ENCODE data around the gene CCR6.

The CCR6 gene

DNA sequence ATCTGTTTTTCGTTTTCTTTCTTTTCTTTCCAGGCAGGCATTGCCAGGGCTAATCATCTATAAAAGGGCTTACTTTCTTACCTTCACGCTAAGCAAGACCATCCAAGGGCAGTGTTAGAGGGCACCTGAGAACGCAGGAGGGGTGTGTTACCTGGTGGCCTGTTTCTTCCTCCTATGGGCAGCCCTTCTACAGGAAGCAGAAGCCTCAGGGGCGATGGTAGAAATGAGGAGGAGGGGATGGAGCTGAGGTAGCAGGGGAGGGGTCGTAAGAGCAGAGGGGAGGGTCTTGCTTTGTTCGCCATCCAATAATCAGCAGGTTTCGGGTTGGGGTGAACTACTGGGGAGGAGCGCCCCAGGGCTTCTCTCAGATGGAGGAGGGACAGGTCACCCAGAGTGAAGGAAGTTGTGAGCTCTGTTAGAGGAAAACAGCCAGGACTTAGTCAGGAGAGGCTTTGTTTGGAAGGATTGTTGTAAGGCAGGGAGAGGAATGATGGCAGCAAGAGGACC is 1.5 kb upstream of the CCR6 start:
- no peak for DNase-seq

DNA sequence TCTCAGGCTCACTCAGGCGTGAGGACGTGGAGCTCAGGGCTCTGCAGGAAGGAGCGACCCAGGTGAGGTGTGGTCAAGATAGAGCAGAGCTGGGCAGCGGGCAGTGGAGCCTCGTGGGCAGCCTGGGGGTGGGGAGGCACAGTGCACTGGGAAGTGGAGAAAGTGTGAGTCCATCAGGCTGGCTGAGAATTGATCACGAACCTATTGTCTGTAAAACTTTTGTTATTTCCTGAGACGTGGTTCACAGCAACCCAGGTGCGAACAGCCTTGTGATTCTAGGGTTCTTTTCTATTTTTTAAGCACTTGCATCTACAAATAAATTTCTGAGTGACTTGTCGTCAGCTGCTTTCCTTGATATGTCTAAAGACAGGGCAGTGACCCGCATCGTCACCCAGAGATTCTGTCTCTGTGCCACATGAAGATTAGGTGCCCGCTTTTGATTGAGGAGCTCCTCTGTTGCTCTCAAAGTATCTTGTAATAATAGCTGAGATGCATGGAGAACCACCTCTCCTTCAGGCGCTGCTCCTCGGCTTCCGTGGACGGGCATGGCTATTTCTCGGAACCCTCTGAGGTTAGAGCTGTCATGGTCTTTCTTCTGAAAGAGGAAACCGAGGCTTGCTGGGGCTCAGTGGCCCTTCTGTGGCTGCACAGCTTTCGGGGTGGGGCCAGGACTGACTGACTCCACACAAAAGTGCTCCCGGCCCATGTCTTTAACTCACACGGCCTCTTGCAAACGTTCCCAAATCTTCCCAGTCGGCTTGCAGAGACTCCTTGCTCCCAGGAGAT is 662 bp upstream of the CCR6 start:
- no peak for DNase-seq

DNA sequence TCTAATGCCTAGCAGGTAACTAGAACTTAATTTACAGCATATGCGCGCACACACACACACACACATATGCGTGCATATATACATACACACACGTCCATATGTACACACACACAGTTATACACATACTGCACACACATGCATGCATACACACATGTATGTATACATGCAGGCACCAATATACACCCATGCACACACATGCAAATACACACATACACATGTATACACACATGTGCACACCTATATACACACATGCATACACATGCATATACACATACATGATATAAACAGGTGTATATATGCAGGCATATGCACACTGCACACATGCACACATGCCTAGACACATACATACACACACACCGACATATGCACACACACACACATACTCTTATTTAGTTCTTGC is 1.9 kb downstream of the CCR6 start:
- no peak for DNase-seq

DNA sequence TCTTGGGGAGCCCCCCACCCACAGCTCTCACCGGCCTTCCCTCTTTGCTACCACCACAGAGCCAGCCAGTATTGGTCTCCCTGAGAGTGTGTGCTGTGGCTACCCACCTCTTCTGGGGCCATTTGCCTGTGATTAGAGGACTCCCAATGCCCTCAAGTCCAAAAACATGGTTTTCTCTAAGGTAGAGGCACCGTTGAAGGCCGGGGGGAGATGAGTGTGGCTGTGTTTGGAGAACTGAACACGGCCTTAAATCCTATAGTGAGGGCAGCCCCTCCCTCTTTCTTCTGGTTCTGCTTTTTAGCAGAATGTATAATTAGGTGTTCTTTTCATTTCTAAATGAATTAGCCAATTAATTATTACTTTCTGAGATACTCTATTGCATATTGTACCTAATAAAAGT is 2.5 kb downstream of the CCR6 start:
- DNase-seq: no peak

DNA sequence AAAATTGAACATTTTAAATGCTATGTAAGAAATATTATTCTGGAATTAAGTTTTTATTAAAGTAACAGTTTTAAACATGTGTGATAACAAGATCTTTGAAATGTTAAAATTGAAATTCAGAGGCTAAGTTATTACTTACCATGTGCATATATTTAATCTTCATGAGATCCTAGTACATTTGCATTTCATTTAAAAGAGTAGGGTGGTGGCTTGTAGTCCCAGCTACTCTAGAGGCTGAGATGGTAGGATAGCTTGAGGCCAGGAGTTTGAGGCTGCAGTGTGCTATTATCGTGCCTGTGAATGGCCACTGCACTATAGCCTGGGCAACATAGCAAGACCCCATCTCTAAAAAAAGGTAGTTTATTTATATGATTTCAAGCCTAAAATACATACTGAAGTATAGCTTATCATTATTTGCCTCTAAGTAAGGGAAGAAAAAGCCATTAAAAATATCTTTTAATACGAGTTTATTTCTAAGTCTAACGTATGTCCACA is 3.0 kb downstream of the CCR6 start:
- no peak for DNase-seq

DNA sequence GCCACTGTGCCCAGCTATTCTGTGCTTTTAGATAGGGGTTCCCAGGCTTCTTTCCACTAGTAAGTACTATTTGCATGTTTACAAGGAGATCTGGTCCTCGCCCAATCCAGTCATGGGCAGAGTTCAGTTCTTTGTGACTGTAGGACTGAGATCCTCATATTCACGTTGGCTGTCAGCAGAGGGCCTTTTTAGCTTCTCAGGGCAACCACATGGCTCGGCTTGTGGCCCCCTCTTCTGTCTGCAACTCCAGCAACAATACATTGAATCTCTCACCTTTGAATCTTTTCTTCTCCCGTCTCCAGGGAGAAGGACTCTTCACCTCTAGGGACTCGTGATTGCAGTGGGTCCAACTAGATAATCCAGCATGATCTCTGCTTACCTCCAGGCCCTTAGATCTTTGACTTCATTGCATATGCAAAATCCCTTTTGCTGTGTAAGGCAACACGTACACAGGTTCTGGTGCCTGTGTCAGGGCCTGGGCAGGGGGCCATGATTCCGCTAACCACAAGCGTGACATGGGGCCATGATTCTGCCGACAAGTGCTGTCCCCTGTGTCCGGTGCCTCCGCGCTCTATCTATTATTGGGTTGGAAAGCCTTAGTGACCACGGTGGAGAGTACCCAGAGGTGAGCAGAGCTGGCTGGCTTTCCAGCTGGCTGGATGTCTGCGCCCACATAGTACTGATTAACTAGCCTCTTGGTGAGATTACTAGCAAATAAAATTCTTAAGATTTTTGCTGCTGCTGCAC is 5.1 kb downstream of the CCR6 start:
- DNase-seq: no peak

DNA sequence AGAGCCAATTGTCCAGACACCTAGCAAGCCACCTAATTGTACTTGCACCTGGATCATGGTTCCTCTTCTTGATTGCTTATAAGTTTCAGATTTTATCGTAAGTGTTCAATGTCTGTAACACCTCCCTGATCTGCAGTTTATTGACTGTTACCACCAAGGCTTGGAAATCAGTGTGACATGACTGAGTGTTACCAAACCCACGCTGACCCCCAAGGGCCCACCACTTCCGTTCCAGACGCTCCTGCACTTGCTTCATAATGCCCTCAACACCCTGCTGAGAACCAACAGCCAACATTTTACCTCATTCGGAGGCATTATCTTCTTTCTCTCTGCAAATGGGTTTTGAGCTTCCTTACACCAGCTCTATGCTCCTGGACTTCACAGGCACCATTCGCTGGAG is 6.3 kb downstream of the CCR6 start:
- no peak for DNase-seq

DNA sequence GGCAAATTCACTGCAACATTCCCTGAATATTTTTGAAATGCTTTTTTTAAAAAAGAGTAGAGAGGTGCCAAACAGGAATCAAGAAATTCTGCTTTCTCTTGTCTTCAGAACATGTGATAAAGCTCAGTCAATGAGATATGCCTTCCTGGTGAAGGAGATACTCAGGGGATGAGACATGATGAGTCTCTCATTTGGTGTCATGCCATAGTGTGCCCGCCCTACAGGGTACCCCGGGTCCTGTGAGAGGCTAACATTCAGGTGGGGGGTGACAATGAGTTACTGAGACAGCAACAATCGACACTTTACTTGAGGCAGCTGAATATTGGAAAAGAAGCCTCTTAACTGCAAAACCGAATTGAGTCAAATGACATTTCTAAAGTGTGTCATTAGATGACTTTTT is 6.7 kb downstream of the CCR6 start:
- no peak for DNase-seq

DNA sequence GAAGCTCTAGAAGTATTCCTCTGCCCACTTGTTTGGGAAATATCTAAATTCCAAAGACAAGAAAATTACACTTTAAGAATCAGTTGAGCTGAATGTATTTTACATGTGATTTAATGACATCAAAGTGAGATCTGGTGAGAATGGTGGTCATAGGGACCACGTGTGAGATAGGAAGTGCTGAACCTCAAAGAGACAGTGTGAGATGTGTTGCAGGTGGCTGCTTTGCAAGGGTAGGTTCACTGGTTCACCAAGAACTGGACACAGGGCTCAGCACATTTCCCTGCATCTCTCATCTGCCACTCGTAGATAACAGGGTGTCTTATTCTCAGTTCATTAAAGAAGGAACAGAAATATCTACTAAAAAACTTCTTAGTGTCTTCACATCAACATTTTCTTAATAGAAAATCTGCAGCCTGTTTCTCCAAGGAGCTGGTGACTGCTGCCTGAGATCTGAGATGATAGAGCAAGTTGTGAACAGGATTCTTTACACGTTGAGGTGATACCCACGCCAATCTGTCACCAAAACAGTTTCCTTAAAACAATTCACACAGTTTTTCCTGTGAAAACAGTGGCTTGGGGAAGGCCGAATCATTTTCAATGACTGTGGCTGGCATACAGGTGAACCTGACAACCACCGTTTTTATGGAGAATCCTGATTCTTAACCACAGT is 7.2 kb downstream of the CCR6 start:
- no peak for DNase-seq

DNA sequence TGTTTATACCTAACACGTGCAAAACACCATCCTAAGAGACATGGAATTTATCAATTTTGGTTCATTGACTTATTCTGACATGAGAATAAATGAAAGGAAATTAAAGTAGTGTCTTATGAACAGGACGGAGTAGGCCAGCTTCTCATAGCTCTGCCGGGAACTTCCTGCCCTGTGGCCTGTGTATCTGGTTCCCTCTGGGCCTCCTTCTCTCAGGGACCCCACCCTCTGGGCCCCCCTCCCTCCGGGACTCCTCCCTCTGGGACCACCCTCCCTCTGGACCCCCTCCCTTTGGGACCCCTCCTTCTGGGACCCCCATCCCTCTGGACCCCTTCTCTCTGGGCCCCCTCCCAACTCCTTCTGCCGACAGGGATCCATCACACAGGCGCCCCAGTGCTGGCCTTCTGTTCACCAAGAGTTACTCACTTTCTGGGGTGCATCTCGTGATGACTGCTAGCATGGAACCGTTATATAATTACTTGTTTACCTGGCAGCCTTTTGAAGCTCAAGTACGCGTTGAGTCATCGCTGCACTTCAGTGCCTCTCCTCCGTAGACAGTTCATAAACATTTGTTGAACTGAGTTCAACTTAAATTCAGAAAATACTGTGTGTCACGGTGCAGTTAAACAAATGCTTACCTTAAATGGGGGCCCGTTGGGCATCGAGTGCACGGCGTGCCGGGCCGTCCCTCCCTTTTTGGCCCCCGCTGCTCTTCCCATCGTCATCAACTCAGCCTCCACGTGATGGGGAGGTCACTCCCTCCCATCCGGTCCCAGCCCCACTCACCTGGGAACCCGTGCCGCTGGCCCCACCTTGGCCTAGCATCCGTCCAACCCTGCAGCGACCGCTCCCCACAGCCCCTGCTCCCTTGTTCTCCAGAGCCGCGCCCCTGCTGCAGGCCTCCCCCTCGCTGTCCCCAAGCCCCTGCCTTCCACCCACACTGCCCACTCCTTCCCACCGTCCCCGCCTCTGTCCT is 8.1 kb downstream of the CCR6 start:
- peak; percentile 38 for DNase-seq

DNA sequence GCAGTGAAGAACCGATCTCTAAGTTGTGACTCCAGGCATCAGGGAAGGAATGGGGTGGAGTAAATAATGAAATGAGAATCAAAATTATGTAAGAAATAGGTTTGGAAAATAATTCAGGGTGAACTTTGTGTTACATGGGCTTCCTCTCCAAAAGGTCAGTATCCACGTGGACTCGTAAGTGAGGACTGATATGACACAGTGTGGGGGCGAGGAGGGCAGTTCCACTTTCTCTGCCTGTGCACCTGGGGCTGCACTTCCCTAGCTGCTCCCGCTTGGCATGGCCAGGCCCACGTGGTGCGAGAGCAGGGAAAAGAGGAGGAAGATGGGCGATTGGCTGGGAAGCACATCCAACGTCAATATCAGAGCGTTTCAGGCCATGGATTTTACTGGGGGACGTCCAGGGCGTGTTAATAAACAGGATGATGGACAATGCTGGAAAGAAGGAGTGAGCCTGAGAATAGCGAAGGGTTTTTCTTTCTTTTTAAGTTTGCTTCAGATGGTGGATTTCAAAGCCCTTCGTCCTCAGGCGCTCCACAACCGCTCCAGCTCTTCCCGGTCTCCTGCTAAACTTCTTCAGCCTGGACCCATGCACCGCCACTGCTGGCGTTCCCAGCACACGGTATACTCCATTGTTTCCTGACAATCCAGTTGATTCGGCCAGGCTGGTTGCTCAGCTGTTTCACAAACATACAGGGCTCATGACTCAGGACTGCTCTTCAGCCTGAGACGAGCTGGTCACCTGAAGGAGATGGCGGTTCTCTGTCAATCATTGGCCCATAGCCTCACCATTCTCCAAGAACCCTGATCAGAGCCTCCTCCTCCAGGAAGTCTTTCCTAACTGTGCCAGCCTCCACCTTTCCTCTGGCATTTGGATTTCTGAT is 11.8 kb downstream of the CCR6 start:
- no peak for DNase-seq

DNA sequence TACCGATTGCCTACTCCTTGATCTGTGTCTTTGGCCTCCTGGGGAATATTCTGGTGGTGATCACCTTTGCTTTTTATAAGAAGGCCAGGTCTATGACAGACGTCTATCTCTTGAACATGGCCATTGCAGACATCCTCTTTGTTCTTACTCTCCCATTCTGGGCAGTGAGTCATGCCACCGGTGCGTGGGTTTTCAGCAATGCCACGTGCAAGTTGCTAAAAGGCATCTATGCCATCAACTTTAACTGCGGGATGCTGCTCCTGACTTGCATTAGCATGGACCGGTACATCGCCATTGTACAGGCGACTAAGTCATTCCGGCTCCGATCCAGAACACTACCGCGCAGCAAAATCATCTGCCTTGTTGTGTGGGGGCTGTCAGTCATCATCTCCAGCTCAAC is 13.5 kb downstream of the CCR6 start:
- DNase-seq: peak; percentile 20

DNA sequence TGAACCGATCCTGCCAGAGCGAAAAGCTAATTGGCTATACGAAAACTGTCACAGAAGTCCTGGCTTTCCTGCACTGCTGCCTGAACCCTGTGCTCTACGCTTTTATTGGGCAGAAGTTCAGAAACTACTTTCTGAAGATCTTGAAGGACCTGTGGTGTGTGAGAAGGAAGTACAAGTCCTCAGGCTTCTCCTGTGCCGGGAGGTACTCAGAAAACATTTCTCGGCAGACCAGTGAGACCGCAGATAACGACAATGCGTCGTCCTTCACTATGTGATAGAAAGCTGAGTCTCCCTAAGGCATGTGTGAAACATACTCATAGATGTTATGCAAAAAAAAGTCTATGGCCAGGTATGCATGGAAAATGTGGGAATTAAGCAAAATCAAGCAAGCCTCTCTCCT is 14.2 kb downstream of the CCR6 start:
- DNase-seq: no peak

DNA sequence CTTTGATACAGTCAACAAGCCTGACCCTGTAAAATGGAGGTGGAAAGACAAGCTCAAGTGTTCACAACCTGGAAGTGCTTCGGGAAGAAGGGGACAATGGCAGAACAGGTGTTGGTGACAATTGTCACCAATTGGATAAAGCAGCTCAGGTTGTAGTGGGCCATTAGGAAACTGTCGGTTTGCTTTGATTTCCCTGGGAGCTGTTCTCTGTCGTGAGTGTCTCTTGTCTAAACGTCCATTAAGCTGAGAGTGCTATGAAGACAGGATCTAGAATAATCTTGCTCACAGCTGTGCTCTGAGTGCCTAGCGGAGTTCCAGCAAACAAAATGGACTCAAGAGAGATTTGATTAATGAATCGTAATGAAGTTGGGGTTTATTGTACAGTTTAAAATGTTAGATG is 15.0 kb downstream of the CCR6 start:
- no peak for DNase-seq

DNA sequence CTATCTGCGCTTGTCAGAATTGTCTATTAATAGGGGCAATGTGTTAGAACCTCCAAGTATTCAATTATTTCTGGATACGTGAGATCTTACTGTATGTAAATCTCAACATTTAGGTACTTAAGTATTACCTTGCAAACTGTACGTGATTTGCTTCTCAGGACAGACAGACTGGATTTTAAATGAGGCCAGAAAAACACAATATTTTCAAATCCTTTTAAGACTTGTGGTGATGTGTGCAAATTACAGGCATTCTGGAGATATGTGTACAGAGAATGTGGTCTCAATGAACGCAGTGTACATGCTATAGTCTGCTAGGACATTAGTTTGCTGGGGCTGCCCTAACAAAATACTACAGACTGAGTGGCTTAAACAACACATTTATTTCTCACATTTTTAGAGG is 16.9 kb downstream of the CCR6 start:
- no peak for DNase-seq

DNA sequence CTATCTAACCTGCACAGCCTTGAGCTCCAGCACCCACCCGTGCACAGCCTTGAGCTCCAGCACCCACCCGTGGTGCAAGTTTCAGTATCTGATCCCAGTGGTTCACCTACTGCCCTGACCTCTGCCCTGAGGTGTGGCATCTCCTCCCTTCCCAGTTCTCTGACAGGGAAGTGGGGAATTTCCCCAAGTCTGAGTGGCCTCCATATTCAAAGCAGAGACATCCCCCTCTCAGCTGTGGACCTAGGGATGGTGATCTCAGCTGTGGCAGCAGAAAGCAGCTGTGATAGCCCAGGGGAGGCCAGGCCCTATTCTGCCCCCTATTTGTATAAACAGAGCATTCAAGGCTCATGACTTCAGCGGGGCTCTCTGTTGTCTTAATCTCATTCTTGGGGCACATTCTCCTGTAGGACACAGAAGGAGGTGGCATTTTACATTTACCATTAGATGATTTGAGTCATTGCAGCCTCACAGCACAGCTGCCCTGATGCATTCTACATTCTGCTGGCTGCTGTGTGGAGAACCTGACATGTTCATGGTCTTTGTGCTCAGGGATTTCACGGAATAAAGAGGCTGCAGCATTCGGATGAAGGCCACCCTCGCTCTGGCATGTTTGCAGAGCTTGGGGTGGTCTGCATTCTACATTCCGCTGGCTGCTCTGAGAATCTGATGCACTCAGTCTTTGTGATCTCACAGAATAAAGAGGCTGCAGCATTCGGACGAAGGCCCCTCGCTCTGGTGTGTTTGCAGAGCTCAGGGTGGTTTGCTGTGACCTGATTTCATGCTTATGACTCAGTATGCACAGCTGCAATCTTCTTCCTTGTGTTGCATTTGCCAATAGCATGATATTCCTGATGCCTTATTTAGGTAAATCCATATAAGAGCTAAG is 17.9 kb downstream of the CCR6 start:
- peak; percentile 19 for DNase-seq

DNA sequence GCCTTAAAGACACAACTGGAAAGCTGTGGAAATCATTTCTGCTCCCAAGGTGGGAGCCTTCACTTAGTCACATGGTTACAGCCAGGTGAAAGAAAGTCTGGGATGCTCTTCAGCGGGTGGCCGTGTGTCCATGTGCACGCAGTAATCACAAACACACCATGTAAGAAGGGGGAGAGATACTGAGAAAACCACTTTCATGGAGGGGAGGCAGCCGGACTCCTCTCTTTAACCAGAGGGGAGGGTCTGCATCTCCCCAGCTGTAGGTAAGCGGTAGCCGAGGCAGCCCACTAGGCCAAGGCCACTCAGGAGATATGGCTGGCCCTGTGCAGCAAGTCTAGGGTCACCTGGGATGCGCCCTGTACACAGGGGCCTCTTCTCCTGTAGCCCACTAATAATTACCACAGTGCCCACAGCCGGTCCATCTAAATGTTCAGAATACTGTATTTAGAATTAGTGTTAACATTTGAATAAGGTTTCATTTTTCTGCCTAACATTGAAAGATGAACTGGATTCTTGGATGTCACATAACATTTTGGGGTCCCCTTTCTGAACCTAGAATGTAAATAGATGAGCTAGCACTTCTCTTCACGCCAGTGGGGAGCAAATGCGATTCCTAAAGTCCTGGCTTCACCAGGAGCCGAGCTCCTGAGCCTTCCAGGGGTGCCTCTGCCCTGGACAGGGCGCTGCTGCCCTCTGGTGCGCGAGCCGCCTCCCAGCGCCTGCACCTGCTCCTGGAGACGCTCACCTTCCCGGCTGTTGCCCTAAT is 19.0 kb downstream of the CCR6 start:
- peak; percentile 71 for DNase-seq

DNA sequence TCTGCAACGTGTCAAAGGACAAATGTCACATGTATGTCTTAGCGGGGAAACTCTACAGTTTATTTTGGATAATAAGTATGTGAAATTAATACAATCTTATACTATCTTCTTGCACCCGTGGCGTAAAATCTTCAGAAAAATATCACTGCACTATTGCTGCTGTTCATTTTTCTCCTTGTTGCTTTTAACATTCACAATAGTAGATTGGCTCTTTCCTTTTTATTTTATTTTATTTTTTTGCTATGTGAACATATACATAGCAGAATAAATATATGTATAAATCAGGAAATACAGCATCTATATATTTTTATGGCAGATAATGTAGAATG is 19.5 kb downstream of the CCR6 start:
- DNase-seq: no peak

DNA sequence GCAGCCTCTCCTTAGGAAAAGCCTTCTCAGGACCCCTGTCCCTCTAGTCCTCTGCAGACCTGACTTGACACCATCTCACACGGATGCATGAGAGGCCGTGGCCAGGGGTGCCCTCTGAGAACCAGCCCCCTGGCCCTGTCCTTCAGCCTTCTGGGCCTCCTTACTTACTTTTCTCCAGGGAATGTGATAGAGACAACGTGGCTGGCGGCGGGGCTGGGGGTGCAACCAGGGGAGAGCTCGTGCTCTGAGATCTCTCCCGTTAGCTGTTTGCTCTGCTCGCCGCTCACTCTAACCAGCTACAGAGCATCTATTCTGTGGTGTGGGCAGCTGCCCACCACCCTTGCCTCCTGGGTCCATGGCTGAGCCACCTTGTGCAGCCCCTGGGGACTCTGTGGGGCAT is 20.1 kb downstream of the CCR6 start:
- no peak for DNase-seq

DNA sequence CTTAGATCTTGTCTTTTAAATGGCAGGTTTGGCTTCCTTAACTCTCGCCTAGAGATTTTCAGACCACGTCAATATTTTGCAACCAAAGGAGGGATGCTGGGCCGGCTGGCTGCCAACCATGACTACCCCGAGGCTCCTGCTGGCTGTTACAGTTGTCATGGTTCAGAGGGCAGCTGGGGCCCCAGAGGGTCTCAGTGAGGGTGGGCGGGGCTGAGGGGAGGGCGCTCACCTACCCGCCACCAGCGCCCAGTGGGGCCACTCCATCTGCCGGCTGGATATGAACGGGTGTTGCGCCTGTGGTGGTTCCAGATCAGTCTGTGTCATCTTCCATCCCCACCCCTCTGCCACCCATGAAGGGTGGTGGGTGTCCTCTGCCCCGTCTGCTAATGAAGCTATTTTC is 22.6 kb downstream of the CCR6 start:
- no peak for DNase-seq

All from CD4-positive, alpha-beta T cell treated with Interleukin-17A for 4 hours (primary cell).